Lower leg skin (tissue), 3 donors: ENCODE data around the gene PXDN.

Experiments
- POLR2A ChIP-seq, 2 donors: fragments of 450-650 bp; IDR thresholded peaks; one replicate each; pipeline ENCODE4 v1.6.1; 2016 to 2017; ENCODE audit warnings: antibody characterized with exemption in 2 of 2, mild to moderate bottlenecking in 1 of 2, moderate library complexity in 1 of 2
- TF ChIP-seq, protein P1 (sequence below), 3 donors: fragments of 450-650 bp; IDR thresholded peaks; one replicate each; pipeline ENCODE4 v1.5.1; 2016; ENCODE audit warnings: antibody characterized with exemption in 3 of 3, mild to moderate bottlenecking in 3 of 3, moderate library complexity in 2 of 3

DNA sequence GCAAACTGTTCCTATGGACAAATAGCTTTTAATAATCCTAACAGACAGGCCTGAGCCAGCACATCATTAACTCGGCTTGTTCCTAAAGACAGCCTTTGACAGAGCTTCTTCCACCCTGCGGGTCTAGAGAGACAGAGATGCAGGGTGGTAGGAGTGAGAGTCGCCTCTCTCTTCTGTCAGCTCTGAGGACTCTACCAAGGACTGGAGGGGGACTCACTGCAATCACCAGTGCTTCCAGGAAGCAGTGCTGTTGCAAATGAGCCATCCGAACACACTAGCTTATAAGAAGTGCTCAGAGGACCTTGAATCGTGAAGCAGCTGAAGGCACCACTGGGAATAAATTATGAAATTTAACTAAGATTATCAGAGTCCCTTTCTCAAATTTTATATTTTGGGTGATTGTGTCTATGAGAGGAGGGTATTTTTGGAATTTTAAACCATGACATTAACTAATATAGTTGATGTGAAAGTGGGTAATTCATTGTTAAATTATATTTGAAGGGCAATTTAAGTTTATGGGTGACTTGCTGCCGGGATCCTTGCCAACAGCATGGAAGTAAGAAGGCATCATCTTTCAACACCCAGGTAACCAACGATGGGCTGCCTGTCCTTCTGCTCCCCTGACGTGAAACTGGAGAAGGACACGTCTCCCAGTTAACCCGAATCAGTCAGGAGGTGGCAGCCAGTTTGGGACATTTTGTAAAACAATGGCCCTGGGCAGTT lies 43.6 kb upstream of the PXDN start:
- TF ChIP-seq, protein P1, sequence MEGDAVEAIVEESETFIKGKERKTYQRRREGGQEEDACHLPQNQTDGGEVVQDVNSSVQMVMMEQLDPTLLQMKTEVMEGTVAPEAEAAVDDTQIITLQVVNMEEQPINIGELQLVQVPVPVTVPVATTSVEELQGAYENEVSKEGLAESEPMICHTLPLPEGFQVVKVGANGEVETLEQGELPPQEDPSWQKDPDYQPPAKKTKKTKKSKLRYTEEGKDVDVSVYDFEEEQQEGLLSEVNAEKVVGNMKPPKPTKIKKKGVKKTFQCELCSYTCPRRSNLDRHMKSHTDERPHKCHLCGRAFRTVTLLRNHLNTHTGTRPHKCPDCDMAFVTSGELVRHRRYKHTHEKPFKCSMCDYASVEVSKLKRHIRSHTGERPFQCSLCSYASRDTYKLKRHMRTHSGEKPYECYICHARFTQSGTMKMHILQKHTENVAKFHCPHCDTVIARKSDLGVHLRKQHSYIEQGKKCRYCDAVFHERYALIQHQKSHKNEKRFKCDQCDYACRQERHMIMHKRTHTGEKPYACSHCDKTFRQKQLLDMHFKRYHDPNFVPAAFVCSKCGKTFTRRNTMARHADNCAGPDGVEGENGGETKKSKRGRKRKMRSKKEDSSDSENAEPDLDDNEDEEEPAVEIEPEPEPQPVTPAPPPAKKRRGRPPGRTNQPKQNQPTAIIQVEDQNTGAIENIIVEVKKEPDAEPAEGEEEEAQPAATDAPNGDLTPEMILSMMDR (IDR thresholded peaks at IDR 0.05), result no peak
- TF ChIP-seq POLR2A (IDR thresholded peaks at IDR 0.05), result no peak
